K562 (cell line): Measurements from ENCODE around the gene ERCC3. TPM values are rescaled to one million over a fixed set of nuclear protein-coding genes. Genes with fewer than 3 reads are reported as not detected.

ENCODE experiments used
- polyA plus RNA-seq, 8 experiments: library from polyadenylated mRNA; depleted of rRNA in 4 of 8; stranded (reverse) in 5 of 8; unstranded in 3 of 8; fragments of >200 nt; fragmentation: Nextera tagmentation in 2 of 8; fragmentation: Illumina TruSeq in 1 of 8; extraction: Ambion mirVana in 2 of 8; extraction: Trizol in 1 of 8; gene quantifications; 2 replicates each; pipeline versions ENCODE4 v1.2.1 to v1.2.3, GENCODE V29; 2011 to 2014; ENCODE audit warnings: inconsistent platforms in 1 of 8, missing spikeins in 1 of 8
- small RNA-seq: library from RNA; depleted of rRNA; stranded (forward); fragments of <200 nt; gene quantifications from one replicate; pipeline ENCODE3, GENCODE V24; 2014
- total RNA-seq, 7 experiments: library from RNA; depleted of rRNA in 6 of 7; stranded (reverse); fragments of >200 nt in 6 of 7; fragmentation: Illumina TruSeq in 2 of 7; extraction: Trizol in 2 of 7; gene quantifications; 2 replicates each; pipeline versions ENCODE4 v1.2.1 to v1.2.3, GENCODE V29; 2011 to 2021; ENCODE audit warnings: low replicate concordance in 1 of 7

ERCC3 gene
- total and polyA plus RNA-seq, 9 of the 15 experiments (the other 6 are each of a cell fraction or from before 2014, with no cell fraction given) = 17.9 to 61.5 (median 43.1) TPM

Small RNAs within 50 kb of the gene (small RNA-seq; reads per million reads assigned to genes)
- gene RNU6-1147P = not detected

Other genes starting within 250 kb of the ERCC3 start
- 2.0 and 3.2 TPM in 2 replicates for gene BIN1, start 187.0 kb downstream of the ERCC3 start, total RNA-seq (2014; rRNA removed)
- gene BIN1, start 187.0 kb downstream of the ERCC3 start, total RNA-seq (2014; rRNA removed; fragmentation: Illumina TruSeq; extraction: Trizol) = 0.10 and 0.22 TPM in 2 replicates
- gene BIN1, start 187.0 kb downstream of the ERCC3 start, total RNA-seq (2015; rRNA removed; fragmentation: Illumina TruSeq; extraction: Trizol) = 0.62 and 0.79 TPM in 2 replicates
- 1.7 and 2.8 TPM in 2 replicates for gene BIN1, start 187.0 kb downstream of the ERCC3 start, total RNA-seq (2021)
- gene BIN1, start 187.0 kb downstream of the ERCC3 start, polyA plus RNA-seq (2011; rRNA removed) = 0.47 and 1.5 TPM in 2 replicates
- gene BIN1, start 187.0 kb downstream of the ERCC3 start, polyA plus RNA-seq (2014; fragmentation: Illumina TruSeq; extraction: Trizol) = 0.97 and 2.2 TPM in 2 replicates
- gene BIN1, start 187.0 kb downstream of the ERCC3 start, polyA plus RNA-seq (2014; fragmentation: Nextera tagmentation; extraction: Ambion mirVana) = under 1 TPM in 1 of 2 experiments, not detected in 1; 0.04 TPM
- 1.6 and 2.2 TPM in 2 replicates for gene BIN1, start 187.0 kb downstream of the ERCC3 start, polyA plus RNA-seq (2014; rRNA removed)
- gene CYP27C1, start 73.8 kb downstream of the ERCC3 start, total RNA-seq (2014; rRNA removed) = not detected in 2 replicates
- not detected in 2 replicates for gene CYP27C1, start 73.8 kb downstream of the ERCC3 start, total RNA-seq (2014; rRNA removed; fragmentation: Illumina TruSeq; extraction: Trizol)
- gene CYP27C1, start 73.8 kb downstream of the ERCC3 start, total RNA-seq (2015; rRNA removed; fragmentation: Illumina TruSeq; extraction: Trizol) = not detected in 2 replicates
- not detected in 2 replicates for gene CYP27C1, start 73.8 kb downstream of the ERCC3 start, total RNA-seq (2021)
- not detected in 2 replicates for gene CYP27C1, start 73.8 kb downstream of the ERCC3 start, polyA plus RNA-seq (2011; rRNA removed)
- gene CYP27C1, start 73.8 kb downstream of the ERCC3 start, polyA plus RNA-seq (2014; fragmentation: Illumina TruSeq; extraction: Trizol) = not detected in 2 replicates
- not detected for gene CYP27C1, start 73.8 kb downstream of the ERCC3 start, polyA plus RNA-seq (2014; fragmentation: Nextera tagmentation; extraction: Ambion mirVana)
- not detected in 2 replicates for gene CYP27C1, start 73.8 kb downstream of the ERCC3 start, polyA plus RNA-seq (2014; rRNA removed)
- gene MAP3K2, start 93.8 kb upstream of the ERCC3 start, total RNA-seq (2014; rRNA removed) = 7.1 and 12.1 TPM in 2 replicates
- 9.0 and 10.0 TPM in 2 replicates for gene MAP3K2, start 93.8 kb upstream of the ERCC3 start, total RNA-seq (2014; rRNA removed; fragmentation: Illumina TruSeq; extraction: Trizol)
- 8.3 TPM in 2 replicates for gene MAP3K2, start 93.8 kb upstream of the ERCC3 start, total RNA-seq (2015; rRNA removed; fragmentation: Illumina TruSeq; extraction: Trizol)
- 14.2 and 15.5 TPM in 2 replicates for gene MAP3K2, start 93.8 kb upstream of the ERCC3 start, total RNA-seq (2021)
- gene MAP3K2, start 93.8 kb upstream of the ERCC3 start, polyA plus RNA-seq (2011; rRNA removed) = 5.4 and 5.7 TPM in 2 replicates
- 5.0 and 5.3 TPM in 2 replicates for gene MAP3K2, start 93.8 kb upstream of the ERCC3 start, polyA plus RNA-seq (2014; fragmentation: Illumina TruSeq; extraction: Trizol)
- gene MAP3K2, start 93.8 kb upstream of the ERCC3 start, polyA plus RNA-seq (2014; fragmentation: Nextera tagmentation; extraction: Ambion mirVana) = 1 to 10 TPM; 1.2 to 2.6 TPM
- gene MAP3K2, start 93.8 kb upstream of the ERCC3 start, polyA plus RNA-seq (2014; rRNA removed) = 4.8 and 4.9 TPM in 2 replicates
- gene PROC, start 124.3 kb upstream of the ERCC3 start, total RNA-seq (2014; rRNA removed) = not detected in 2 replicates
- gene PROC, start 124.3 kb upstream of the ERCC3 start, total RNA-seq (2014; rRNA removed; fragmentation: Illumina TruSeq; extraction: Trizol) = not detected in 2 replicates
- gene PROC, start 124.3 kb upstream of the ERCC3 start, total RNA-seq (2015; rRNA removed; fragmentation: Illumina TruSeq; extraction: Trizol) = not detected in 2 replicates
- not detected in 2 replicates for gene PROC, start 124.3 kb upstream of the ERCC3 start, total RNA-seq (2021)
- not detected in 2 replicates for gene PROC, start 124.3 kb upstream of the ERCC3 start, polyA plus RNA-seq (2011; rRNA removed)
- not detected in 2 replicates for gene PROC, start 124.3 kb upstream of the ERCC3 start, polyA plus RNA-seq (2014; fragmentation: Illumina TruSeq; extraction: Trizol)
- gene PROC, start 124.3 kb upstream of the ERCC3 start, polyA plus RNA-seq (2014; fragmentation: Nextera tagmentation; extraction: Ambion mirVana) = not detected
- gene PROC, start 124.3 kb upstream of the ERCC3 start, polyA plus RNA-seq (2014; rRNA removed) = not detected in 2 replicates
- gene IWS1, start 232.3 kb upstream of the ERCC3 start, total RNA-seq (2014; rRNA removed) = 50.5 and 59.7 TPM in 2 replicates
- gene IWS1, start 232.3 kb upstream of the ERCC3 start, total RNA-seq (2014; rRNA removed; fragmentation: Illumina TruSeq; extraction: Trizol) = 65.1 and 72.5 TPM in 2 replicates
- gene IWS1, start 232.3 kb upstream of the ERCC3 start, total RNA-seq (2015; rRNA removed; fragmentation: Illumina TruSeq; extraction: Trizol) = 66.3 and 67.2 TPM in 2 replicates
- 37.2 and 39.8 TPM in 2 replicates for gene IWS1, start 232.3 kb upstream of the ERCC3 start, total RNA-seq (2021)
- gene IWS1, start 232.3 kb upstream of the ERCC3 start, polyA plus RNA-seq (2011; rRNA removed) = 36.6 and 46.6 TPM in 2 replicates
- gene IWS1, start 232.3 kb upstream of the ERCC3 start, polyA plus RNA-seq (2014; fragmentation: Illumina TruSeq; extraction: Trizol) = 49.4 and 61.2 TPM in 2 replicates
- gene IWS1, start 232.3 kb upstream of the ERCC3 start, polyA plus RNA-seq (2014; fragmentation: Nextera tagmentation; extraction: Ambion mirVana) = 10 to 100 TPM; 20.8 to 21.5 TPM
- gene IWS1, start 232.3 kb upstream of the ERCC3 start, polyA plus RNA-seq (2014; rRNA removed) = 42.9 and 43.1 TPM in 2 replicates
- not detected in 2 replicates for gene MYO7B, start 241.5 kb upstream of the ERCC3 start, total RNA-seq (2014; rRNA removed)
- not detected in 2 replicates for gene MYO7B, start 241.5 kb upstream of the ERCC3 start, total RNA-seq (2014; rRNA removed; fragmentation: Illumina TruSeq; extraction: Trizol)
- gene MYO7B, start 241.5 kb upstream of the ERCC3 start, total RNA-seq (2015; rRNA removed; fragmentation: Illumina TruSeq; extraction: Trizol) = not detected in 2 replicates
- not detected in 2 replicates for gene MYO7B, start 241.5 kb upstream of the ERCC3 start, total RNA-seq (2021)
- 0.08 TPM in 1 of 2 replicates, not detected in the other for gene MYO7B, start 241.5 kb upstream of the ERCC3 start, polyA plus RNA-seq (2011; rRNA removed)
- not detected in 2 replicates for gene MYO7B, start 241.5 kb upstream of the ERCC3 start, polyA plus RNA-seq (2014; fragmentation: Illumina TruSeq; extraction: Trizol)
- not detected for gene MYO7B, start 241.5 kb upstream of the ERCC3 start, polyA plus RNA-seq (2014; fragmentation: Nextera tagmentation; extraction: Ambion mirVana)
- not detected in 2 replicates for gene MYO7B, start 241.5 kb upstream of the ERCC3 start, polyA plus RNA-seq (2014; rRNA removed)